ENCODE measurements around the gene CA10.

The CA10 gene

DNA sequence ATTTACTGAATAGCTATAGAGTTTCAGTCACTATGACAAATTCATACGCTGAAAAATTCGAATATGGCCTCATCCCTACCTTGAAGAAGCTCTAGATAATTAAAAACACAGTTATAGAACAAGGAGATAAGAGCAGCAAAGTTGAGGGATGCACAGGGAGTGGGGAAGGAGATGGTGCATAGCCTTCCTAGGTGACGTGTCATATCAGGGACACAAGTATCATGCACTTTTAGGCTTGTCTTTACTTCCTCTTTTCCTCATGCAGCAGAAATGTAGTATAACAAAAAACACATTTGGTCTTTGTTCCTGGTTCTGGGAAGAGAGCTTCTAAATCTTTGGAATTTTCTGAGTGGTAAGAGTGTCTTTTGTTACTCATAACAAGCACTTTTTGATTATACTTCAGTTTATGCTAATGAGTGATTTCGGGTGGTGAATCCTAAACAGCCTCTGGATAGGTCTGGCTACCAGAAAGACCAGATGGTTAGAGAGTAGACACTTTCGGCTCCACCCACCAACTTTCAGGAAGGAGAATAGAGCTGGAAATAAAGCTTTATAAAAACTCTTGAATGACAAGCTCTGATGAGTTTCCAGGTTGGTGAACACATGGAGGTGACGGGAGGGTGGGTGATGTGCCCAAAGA lies 556.8 kb downstream of the CA10 start:
- H3K9me3 ChIP-seq (ENCODE audit: control insufficient read depth, low read length) = no peaks in the 10 kb centered on the region
- no peaks in the 10 kb centered on the region for H3K4me1 ChIP-seq (ENCODE audit: control insufficient read depth, insufficient read depth, low read length)
- no peak overlapping the region for H3K4me3 ChIP-seq (ENCODE audit: low read length)
- H3K36me3 ChIP-seq (ENCODE audit: control insufficient read depth, insufficient read depth, low read length) = no peaks in the 10 kb centered on the region
- H3K27me3 ChIP-seq (ENCODE audit: control insufficient read depth, insufficient read depth, low read length) = no peaks in the 10 kb centered on the region
- H3K9ac ChIP-seq (ENCODE audit: low read length) = no peak overlapping the region

DNA sequence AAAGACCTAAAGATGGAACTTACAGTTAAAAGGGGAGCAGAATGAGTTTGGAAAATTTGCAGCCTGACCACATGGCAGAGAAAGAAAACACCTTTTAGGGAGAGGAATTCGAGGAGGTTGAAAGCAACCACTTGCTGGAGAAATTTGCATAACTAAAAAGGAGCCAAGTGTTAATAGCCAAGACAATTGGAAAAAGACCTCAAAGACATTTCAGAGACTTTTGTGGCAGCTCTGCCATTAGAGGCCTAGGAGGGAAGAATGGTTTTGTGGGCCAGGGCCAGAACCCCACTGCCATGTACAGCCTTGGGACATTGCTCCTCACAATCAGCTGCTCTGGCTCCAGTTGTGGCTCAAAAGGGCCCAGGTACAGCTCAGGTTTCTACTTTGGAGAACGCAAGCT lies 559.7 kb downstream of the CA10 start:
- no peaks in the 10 kb centered on the region for H3K27me3 ChIP-seq (ENCODE audit: control insufficient read depth, insufficient read depth, low read length)
- no peaks in the 10 kb centered on the region for H3K9me3 ChIP-seq (ENCODE audit: control insufficient read depth, low read length)
- no peaks in the 10 kb centered on the region for H3K36me3 ChIP-seq (ENCODE audit: control insufficient read depth, insufficient read depth, low read length)
- no peak overlapping the region for H3K9ac ChIP-seq (ENCODE audit: low read length)
- no peak overlapping the region for H3K4me3 ChIP-seq (ENCODE audit: low read length)
- no peaks in the 10 kb centered on the region for H3K4me1 ChIP-seq (ENCODE audit: control insufficient read depth, insufficient read depth, low read length)

DNA sequence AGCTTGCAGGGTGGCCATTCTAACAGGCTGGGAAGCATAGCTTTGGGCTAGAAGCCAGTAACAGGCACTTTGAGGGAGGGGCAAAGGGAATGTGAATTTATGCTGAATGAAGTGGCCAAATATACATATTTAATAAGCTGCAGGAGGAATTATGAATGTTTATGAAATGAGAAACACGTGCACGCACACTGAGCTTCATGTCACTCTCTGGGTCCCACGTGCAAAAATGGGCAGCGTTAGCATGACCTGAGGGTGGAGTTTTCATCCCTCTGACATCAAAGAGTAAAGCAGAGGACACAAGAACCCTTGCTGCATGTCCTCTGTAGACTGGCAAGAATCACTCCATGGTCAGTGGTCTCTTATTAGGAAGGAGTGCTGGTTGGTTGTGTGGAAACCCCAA lies 561.2 kb downstream of the CA10 start:
- H3K36me3 ChIP-seq (ENCODE audit: control insufficient read depth, insufficient read depth, low read length) = no peaks in the 10 kb centered on the region
- no peaks in the 10 kb centered on the region for H3K9me3 ChIP-seq (ENCODE audit: control insufficient read depth, low read length)
- H3K27me3 ChIP-seq (ENCODE audit: control insufficient read depth, insufficient read depth, low read length) = no peaks in the 10 kb centered on the region
- H3K4me1 ChIP-seq (ENCODE audit: control insufficient read depth, insufficient read depth, low read length) = no peaks in the 10 kb centered on the region
- H3K9ac ChIP-seq (ENCODE audit: low read length) = no peak overlapping the region
- no peak overlapping the region for H3K4me3 ChIP-seq (ENCODE audit: low read length)

DNA sequence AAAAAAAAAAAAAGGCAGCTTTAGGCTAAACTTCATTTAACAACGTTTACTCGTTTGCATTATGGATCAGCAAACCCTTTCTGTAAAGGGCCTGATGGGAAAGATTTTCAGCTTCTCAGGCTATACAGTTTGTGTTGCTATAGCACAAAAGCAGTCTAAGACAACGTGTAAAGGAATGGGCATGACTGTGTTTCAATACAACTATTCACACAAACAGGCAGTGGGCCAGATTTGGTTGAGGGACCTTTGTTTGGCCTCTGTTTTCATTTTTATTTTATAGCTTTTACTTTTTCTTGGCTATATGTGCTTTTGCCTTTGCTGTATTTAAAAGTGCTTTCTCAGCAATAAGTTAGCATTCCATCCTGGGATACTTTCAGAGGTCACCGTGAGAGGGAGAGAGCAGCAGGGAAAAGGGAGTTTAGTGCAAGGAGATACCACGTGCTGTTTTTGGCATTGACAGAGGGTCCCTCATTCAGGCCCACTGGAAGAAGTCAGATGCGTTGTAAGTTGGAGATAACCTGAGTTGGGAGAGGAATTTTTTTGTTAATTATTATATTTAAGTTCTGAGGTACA lies 562.6 kb downstream of the CA10 start:
- Histone ChIP-seq H3K36me3 (ENCODE audit: control insufficient read depth, insufficient read depth, low read length) (no peaks in the 10 kb centered on the region), H3K4me3 (ENCODE audit: low read length) (no peak overlapping the region), H3K27me3 (ENCODE audit: control insufficient read depth, insufficient read depth, low read length) (no peaks in the 10 kb centered on the region), H3K4me1 (ENCODE audit: control insufficient read depth, insufficient read depth, low read length) (no peaks in the 10 kb centered on the region), H3K9me3 (ENCODE audit: control insufficient read depth, low read length) (no peaks in the 10 kb centered on the region), H3K9ac (ENCODE audit: low read length) (no peak overlapping the region)

DNA sequence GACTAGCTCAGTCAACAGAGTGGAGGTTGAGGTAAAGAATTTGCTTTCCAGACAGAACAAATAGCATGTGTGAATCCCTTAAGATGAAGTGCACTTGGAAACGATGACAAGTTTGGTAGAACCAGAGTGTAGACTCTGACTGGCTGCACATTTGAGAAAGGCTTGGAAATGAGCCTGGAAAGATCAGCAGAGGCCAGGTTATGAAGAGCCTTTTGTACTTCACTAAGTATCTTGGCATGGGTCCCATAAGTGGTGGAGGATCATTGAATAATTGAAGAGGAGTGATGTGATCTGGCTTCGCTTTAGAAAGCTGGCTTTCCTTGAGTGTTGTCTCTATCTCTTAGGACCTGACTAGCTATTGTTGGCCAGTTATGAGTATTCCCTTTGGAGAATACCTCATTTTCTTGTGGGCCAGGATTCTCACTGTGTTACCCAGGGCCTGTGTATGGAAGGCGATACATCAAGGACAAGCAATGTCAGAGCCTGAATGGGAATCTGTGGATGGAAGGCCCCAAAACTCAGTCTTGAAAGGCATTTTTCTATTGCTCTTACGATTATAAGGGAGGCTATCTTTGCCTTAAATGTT lies 568.4 kb downstream of the CA10 start:
- Histone ChIP-seq H3K9ac (ENCODE audit: low read length) (no peak overlapping the region), H3K9me3 (ENCODE audit: control insufficient read depth, low read length) (no peaks in the 10 kb centered on the region), H3K4me1 (ENCODE audit: control insufficient read depth, insufficient read depth, low read length) (no peaks in the 10 kb centered on the region), H3K27me3 (ENCODE audit: control insufficient read depth, insufficient read depth, low read length) (no peaks in the 10 kb centered on the region), H3K36me3 (ENCODE audit: control insufficient read depth, insufficient read depth, low read length) (no peaks in the 10 kb centered on the region), H3K4me3 (ENCODE audit: low read length) (no peak overlapping the region)

DNA sequence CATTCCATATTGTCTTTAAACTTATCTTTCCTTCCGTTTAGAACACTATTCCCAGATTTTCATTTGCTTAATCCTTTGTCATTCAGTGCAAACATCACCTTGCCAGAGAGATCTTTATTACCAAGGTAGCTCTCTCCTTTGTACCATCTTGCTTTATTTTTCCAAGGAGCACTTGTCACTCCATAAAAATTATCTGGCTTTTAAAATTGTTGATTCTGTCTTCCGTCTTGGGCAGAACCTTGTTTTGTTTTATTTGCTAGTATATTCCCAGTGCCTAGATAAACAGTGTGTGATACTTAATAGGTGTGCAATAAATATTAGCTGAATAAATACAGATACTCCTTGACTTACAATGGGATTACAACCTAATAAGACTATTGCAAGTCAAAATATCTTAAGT lies 570.5 kb downstream of the CA10 start:
- no peaks in the 10 kb centered on the region for H3K9me3 ChIP-seq (ENCODE audit: control insufficient read depth, low read length)
- H3K4me1 ChIP-seq (ENCODE audit: control insufficient read depth, insufficient read depth, low read length) = no peaks in the 10 kb centered on the region
- no peaks in the 10 kb centered on the region for H3K36me3 ChIP-seq (ENCODE audit: control insufficient read depth, insufficient read depth, low read length)
- no peak overlapping the region for H3K4me3 ChIP-seq (ENCODE audit: low read length)
- no peak overlapping the region for H3K9ac ChIP-seq (ENCODE audit: low read length)
- H3K27me3 ChIP-seq (ENCODE audit: control insufficient read depth, insufficient read depth, low read length) = no peaks in the 10 kb centered on the region

DNA sequence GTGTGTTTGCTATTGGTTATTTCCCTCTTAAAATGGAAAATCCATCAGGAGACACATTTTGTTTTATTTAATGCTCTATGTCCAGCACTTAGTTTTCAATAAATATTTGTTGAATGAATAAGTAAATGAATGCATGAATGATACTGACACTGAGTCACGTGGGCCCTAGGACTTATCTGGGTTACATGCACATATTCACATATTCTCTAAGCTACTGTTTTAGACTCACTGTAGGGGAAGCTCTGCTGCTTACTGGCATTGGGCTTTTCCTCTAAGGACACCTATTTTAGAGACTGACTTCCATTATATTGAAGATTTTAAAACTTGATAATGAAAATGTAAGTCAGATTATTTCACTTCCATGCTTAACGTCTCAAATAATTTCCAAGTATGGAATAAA lies 571.0 kb downstream of the CA10 start:
- Histone ChIP-seq H3K9me3 (ENCODE audit: control insufficient read depth, low read length) (no peaks in the 10 kb centered on the region), H3K4me1 (ENCODE audit: control insufficient read depth, insufficient read depth, low read length) (no peaks in the 10 kb centered on the region), H3K27me3 (ENCODE audit: control insufficient read depth, insufficient read depth, low read length) (no peaks in the 10 kb centered on the region), H3K9ac (ENCODE audit: low read length) (no peak overlapping the region), H3K36me3 (ENCODE audit: control insufficient read depth, insufficient read depth, low read length) (no peaks in the 10 kb centered on the region), H3K4me3 (ENCODE audit: low read length) (no peak overlapping the region)

DNA sequence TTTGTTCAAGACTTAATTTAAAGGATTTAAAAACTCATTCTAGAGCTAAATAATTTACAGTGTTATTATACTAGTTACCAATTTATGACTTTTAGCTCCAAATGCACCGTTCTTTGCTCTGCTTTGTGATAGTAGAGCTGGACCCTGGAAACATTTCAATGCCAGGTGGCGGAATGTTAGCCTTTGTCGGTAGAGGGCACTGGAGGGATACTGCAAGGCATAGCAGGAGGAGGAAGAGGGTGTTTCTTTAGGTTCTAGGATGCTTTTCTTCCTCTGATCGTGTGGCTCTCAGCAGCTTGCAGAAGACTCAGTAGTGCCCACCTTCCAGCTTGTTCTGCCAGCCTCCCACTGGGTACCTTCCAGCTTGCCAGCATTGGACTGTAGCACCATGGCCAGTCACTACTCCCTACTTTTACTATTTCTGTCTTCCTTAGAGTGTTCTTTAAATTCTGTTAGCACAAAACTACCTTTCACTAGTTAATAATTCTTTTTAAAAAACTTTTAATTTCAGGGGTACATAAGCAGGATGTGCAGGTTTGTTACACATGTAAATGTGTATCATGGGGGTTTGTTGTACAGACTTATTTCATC lies 572.9 kb downstream of the CA10 start:
- no peak overlapping the region for H3K4me3 ChIP-seq (ENCODE audit: low read length)
- H3K36me3 ChIP-seq (ENCODE audit: control insufficient read depth, insufficient read depth, low read length) = no peaks in the 10 kb centered on the region

DNA sequence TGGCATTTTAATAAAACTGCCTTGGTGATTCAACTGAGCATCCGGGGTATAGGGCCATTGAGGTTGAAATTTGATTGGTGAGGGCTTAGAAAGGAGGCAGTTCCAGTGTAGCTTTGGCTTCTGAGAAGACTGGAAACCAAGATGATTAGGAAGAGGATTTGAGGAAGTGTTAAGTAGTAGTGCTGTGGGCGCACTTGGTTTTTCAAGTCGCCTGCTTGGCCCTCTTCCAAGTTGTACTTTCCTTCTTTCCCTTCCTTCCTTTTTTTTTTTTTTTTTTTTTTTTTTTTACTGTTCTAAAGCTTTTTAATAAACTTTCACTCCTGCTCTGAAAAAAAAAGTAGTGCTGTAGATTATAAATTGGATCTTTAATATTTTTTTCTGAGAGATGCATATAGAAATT lies 577.6 kb downstream of the CA10 start:
- Histone ChIP-seq H3K27me3 (ENCODE audit: control insufficient read depth, insufficient read depth, low read length) (no peaks in the 10 kb centered on the region), H3K9ac (ENCODE audit: low read length) (no peak overlapping the region), H3K4me1 (ENCODE audit: control insufficient read depth, insufficient read depth, low read length) (no peaks in the 10 kb centered on the region), H3K36me3 (ENCODE audit: control insufficient read depth, insufficient read depth, low read length) (no peaks in the 10 kb centered on the region), H3K9me3 (ENCODE audit: control insufficient read depth, low read length) (no peaks in the 10 kb centered on the region), H3K4me3 (ENCODE audit: low read length) (no peak overlapping the region)

More for the DNA sequence above, 572.9 kb downstream of the CA10 start:
- Histone ChIP-seq H3K4me1 (ENCODE audit: control insufficient read depth, insufficient read depth, low read length) (no peaks in the 10 kb centered on the region), H3K9ac (ENCODE audit: low read length) (no peak overlapping the region), H3K27me3 (ENCODE audit: control insufficient read depth, insufficient read depth, low read length) (no peaks in the 10 kb centered on the region), H3K9me3 (ENCODE audit: control insufficient read depth, low read length) (no peaks in the 10 kb centered on the region)

All from mucosa of stomach (tissue), 1 donor.